Activated CD8-positive, alpha-beta memory T cell treated with anti-CD3 and anti-CD28 coated beads for 36 hours (primary cell): ENCODE measurements around the gene EPHA1. TPM values are rescaled to one million over a fixed set of nuclear protein-coding genes. Genes with fewer than 3 reads are reported as not detected.

ENCODE experiments used
- CTCF ChIA-PET: fragments of 350-600 bp; sonication (Branson Sonifier 250); formaldehyde crosslinking; loops from one replicate; lab custom pipeline; 2021; ENCODE audit warnings: antibody characterized with exemption; lab: Charles Lee
- POLR2A ChIA-PET: fragments of 350-600 bp; sonication (Branson Sonifier 250); formaldehyde crosslinking; loops from one replicate; lab custom pipeline; 2021; ENCODE audit warnings: antibody characterized with exemption; lab: Charles Lee
- total RNA-seq, 2 experiments: library from RNA; stranded (reverse); gene quantifications; one replicate each; pipeline ENCODE4 v1.2.3, GENCODE V29; 2021

Gene EPHA1
- total RNA-seq, 2 experiments from 2014 or later: 0.69 to 0.82 TPM

GRCh38 chr7:143382791-143383641, 25.6 kb downstream of the EPHA1 start:
- POLR2A ChIA-PET: no interaction called here
- CTCF ChIA-PET: interaction anchor here (0.6 to 1.1 kb wide), 2 partner anchors 74 to 143 kb away, joined by 3 to 6 read pairs; no protein-coding TSS in a partner anchor

DNA sequence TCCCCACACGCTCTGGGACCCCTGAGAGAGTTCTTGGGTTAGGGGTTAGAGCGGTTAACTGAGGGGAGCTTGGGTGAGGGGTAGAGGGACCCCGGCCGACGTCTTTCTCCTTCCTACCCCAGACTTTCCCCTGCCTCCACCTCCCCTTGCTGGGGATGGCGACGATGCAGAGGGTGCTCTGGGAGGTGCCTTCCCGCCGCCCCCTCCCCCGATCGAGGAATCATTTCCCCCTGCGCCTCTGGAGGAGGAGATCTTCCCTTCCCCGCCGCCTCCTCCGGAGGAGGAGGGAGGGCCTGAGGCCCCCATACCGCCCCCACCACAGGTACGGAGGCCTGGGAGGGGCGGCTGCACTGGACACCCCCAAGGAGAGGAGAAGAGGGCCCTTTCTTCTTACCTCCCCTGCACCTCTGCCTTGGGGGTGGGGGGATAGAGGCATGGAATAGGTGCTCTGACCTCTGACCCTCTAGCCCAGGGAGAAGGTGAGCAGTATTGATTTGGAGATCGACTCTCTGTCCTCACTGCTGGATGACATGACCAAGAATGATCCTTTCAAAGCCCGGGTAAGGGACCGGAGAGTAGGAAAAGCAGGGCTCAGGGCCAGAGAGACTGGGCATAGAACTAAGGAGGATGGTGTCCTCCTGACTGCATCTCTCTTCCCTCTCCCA, 26.4 kb downstream of the EPHA1 start:
- ChIA-PET POLR2A (interaction anchor here (0.8 kb wide), 1 partner anchor 25 kb away, joined by 5 read pairs; no protein-coding TSS in a partner anchor), CTCF (interaction anchor here (1.1 kb wide), 1 partner anchor 142 kb away, joined by 6 read pairs; no protein-coding TSS in a partner anchor)

DNA sequence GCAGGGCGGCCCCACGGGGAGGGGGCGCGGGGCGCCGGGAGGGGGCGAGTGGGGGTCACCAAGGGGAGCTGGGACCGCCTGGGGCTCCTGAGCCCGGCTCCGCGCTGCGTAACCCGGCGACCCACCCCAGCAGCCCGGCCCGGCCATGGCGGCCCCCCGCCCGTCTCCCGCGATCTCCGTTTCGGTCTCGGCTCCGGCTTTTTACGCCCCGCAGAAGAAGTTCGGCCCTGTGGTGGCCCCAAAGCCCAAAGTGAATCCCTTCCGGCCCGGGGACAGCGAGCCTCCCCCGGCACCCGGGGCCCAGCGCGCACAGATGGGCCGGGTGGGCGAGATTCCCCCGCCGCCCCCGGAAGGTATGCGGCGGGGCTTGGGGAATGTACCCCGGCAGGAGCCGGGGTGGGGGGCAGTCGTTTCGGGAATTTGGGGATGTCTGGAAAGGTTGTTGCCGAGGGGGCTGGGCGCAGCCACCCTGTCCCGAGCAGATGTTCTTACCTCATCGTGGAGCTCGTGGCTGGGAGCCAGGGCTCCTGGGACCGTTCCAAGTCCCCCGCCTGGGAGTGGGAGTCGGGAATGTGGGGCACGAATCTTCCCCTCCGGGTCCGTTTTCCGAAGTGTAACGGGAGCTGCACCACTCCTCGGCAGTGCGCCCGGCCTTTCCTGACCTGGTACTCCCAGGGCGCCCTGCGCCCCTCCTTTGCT, 27.1 kb downstream of the EPHA1 start:
- POLR2A ChIA-PET: interaction anchor here (0.8 kb wide), 1 partner anchor 26 kb away, joined by 5 read pairs; no protein-coding TSS in a partner anchor

GRCh38 chr7:143380646-143381426, 27.8 kb downstream of the EPHA1 start, which contains the start of gene ZYX:
Gene ZYX, plus strand, starts transcription at chr7:143381345. Its CDS starts 227 bp downstream, at chr7:143381572.
- ChIA-PET CTCF (interaction anchor here (0.6 to 1.9 kb wide), 22 partner anchors 9 to 572 kb away, joined by 3 to 17 read pairs (median 4); partner anchors contain the start of genes CASP2 and EPHA1), POLR2A (interaction anchor here (0.7 to 1.2 kb wide), 4 partner anchors 26 to 851 kb away, joined by 3 to 7 read pairs (median 4); partner anchors contain the start of gene EPHA1)

More for the DNA sequence above, 27.1 kb downstream of the EPHA1 start:
- CTCF ChIA-PET: interaction anchor here (1.1 to 1.7 kb wide), 2 partner anchors 14 to 141 kb away, joined by 4 to 6 read pairs; no protein-coding TSS in a partner anchor

- POLR2A ChIA-PET: interaction anchor here (0.7 to 1.2 kb wide), 5 partner anchors 11 to 851 kb away, joined by 3 to 7 read pairs (median 3); partner anchors contain the start of gene EPHA1
- CTCF ChIA-PET: interaction anchor here (0.6 to 1.9 kb wide), 24 partner anchors 9 to 571 kb away, joined by 3 to 17 read pairs (median 4); partner anchors contain the start of genes CASP2 and EPHA1
Measured at GRCh38 chr7:143380260-143380645, 28.4 kb downstream of the EPHA1 start.

DNA sequence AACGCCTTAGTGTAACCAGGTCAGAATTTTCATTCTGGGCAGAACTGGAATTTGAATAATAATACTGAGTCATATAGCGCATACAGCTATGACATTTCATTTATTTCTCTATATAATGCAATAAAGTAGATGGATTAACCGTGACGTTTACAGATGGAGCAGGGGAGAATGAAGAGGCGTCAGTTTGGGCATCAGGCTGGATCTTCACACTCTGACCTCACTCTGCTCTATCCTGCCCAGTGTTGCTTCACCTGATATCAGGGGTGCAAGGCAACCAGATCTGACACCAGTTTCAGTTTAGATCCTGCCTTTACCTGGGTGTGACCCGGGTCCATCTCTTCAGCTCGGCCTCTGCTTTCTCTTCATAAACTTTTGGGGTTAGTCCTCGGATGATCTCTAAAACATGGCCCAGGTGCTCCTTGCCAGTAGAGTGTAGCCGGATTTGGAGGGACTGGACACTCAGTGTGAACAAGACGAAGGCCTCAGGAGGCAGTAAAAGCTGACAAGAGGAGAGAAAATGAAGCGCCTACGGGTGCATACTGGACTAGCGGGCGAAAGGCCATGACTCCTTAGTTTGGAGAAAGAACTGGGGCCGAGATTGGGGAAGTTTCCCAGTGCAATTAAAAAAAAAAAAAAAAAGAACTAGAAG, 28.9 kb downstream of the EPHA1 start:
- POLR2A ChIA-PET: interaction anchor here (0.7 to 1.2 kb wide), 5 partner anchors 11 to 850 kb away, joined by 3 to 7 read pairs (median 3); partner anchors contain the start of gene EPHA1
- CTCF ChIA-PET: interaction anchor here (0.7 to 1.9 kb wide), 23 partner anchors 9 to 593 kb away, joined by 3 to 17 read pairs (median 4); partner anchors contain the start of genes CASP2 and EPHA1

- ChIA-PET POLR2A (no interaction called here), CTCF (interaction anchor here (1.9 kb wide), 1 partner anchor 12 kb away, joined by 4 read pairs; no protein-coding TSS in a partner anchor)
Measured at GRCh38 chr7:143376396-143376795, 32.3 kb downstream of the EPHA1 start.

DNA sequence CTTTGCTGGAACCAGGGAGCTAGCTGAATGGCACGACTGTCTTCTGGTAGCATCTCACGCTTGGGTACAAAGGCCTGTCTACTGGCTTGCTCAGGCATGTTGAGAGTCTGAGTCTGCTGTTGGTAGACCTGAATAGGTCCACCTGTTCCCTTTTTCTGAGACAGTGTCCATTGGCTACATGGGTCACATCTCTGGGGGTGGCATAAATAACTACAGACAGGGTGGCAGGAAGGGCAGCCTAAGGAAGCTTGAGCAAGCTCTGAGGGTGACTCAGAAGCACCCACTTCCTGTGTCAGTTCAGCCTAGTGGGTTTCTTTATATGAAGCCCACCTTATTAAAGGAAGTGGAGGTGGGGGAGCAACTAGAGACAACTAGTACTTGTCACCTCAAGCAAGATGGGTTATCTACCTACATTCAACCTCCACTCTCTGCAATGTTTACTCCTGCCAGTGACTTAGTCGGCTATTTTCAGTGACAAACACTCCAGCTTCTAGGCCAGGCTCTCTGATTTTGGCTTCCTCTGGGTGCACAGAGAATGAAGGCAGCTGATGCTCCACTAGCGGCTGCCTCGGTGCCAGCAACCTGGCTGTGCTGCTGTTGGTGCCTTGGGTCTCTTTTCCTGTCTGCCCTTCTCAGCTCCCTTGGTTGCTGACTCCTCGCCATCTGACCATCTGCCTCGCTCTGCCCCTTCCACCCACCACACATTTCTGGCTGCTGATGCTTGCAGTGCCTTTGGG, 33.2 kb downstream of the EPHA1 start:
- CTCF ChIA-PET: interaction anchor here (0.8 to 1.9 kb wide), 8 partner anchors 11 to 135 kb away, joined by 3 to 7 read pairs (median 4); partner anchors contain the start of gene FAM131B

GRCh38 chr7:143374561-143374960, 34.1 kb downstream of the EPHA1 start:
- CTCF ChIA-PET: interaction anchor here (0.5 to 1.8 kb wide), 5 partner anchors 10 to 134 kb away, joined by 3 to 7 read pairs (median 4); no protein-coding TSS in a partner anchor
- POLR2A ChIA-PET: interaction anchor here (1.3 kb wide), 1 partner anchor 87 kb away, joined by 4 read pairs; the partner anchor contains the start of gene CASP2

More for the DNA sequence above, 33.2 kb downstream of the EPHA1 start:
- POLR2A ChIA-PET: interaction anchor here (1.3 kb wide), 1 partner anchor 88 kb away, joined by 4 read pairs; the partner anchor contains the start of gene CASP2

DNA sequence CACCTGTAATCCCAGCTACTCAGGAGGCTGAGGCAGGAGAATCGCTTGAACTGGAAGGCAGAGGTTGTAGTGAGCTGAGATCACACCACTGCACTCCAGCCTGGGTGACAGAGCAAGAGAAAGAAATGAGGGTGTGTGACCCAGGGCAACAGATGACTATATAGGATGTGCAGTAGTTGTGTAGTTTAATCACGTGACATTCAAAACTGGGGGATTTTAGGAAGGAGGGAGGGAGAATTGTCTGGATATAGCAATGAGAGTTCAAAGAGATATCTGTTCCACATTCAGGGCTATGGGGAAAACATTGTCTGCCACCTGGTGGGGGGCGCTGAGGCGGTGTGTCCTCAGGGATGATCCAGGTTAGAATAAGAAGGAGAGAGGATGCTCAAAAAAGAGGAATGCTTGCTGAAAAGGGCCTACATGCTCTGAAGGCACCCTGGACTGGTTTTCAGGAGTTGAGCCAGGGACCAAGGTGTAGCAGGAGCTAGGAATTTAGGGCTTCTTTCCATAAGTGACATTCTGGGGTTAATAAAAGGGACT, 35.3 kb downstream of the EPHA1 start:
- POLR2A ChIA-PET: no interaction called here
- CTCF ChIA-PET: interaction anchor here (0.8 kb wide), 1 partner anchor 28 kb away, joined by 3 read pairs; no protein-coding TSS in a partner anchor

DNA sequence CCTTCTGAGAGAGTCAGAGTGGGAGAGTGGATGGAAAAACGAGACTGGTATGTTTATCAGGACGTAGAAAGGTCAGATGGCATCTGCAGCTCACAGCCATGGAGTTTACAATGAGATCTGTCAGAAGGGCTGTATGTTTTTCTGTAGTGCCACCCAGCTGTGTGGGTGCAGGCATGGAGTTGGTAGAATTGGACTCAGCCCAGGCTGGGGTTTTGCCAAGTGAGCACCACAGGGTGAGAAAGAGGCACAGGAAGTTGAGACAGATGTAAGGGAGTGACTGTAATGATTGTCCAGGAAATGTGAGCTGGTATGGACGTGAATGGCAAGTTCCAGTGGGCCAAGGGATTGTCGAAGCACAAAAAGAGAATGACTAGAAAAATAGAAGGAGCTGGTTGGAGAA, 36.6 kb downstream of the EPHA1 start:
- CTCF ChIA-PET: interaction anchor here (0.8 to 1.8 kb wide), 3 partner anchors 8 to 131 kb away, joined by 3 to 17 read pairs (median 5); partner anchors contain the start of gene FAM131B
- POLR2A ChIA-PET: interaction anchor here (0.5 kb wide), 1 partner anchor 101 kb away, joined by 4 read pairs; no protein-coding TSS in a partner anchor

- CTCF ChIA-PET: interaction anchor here (1.1 to 1.8 kb wide), 3 partner anchors 10 to 130 kb away, joined by 3 to 17 read pairs (median 6); no protein-coding TSS in a partner anchor
- POLR2A ChIA-PET: interaction anchor here (0.9 kb wide), 1 partner anchor 7 kb away, joined by 3 read pairs; the partner anchor contains the start of gene FAM131B
Measured at GRCh38 chr7:143369678-143370651, 38.7 kb downstream of the EPHA1 start.

- ChIA-PET POLR2A (interaction anchor here (0.7 kb wide), 1 partner anchor 12 kb away, joined by 3 read pairs; no protein-coding TSS in a partner anchor), CTCF (interaction anchor here (1.6 kb wide), 1 partner anchor 128 kb away, joined by 3 read pairs; no protein-coding TSS in a partner anchor)
Measured at GRCh38 chr7:143368387-143368786, 40.3 kb downstream of the EPHA1 start.

DNA sequence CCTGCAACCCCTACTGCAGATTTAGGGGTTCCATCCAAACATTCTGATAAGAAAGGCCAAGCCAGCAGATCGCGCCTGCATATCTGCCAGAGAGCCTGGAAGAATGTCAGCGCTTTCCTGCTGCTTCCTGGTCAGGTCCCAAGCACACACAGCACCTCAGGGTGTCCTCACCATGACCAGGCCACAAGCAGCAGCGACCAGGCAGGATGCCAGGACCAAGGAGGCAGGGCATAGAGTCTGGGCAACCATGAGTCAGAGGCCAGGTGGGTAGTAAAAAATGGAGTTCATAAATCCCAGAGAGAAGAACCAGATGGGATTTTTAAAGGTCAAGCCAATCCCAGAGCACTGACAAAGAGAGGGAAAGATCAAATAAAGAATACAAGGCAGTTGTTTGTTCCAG, 40.7 kb downstream of the EPHA1 start:
- ChIA-PET POLR2A (no interaction called here), CTCF (interaction anchor here (1.2 to 1.6 kb wide), 2 partner anchors 12 to 128 kb away, joined by 3 to 4 read pairs; no protein-coding TSS in a partner anchor)
